Suprapubic skin (tissue), 4 donors: ENCODE data around the gene RFC2. TPM values are rescaled to one million over a fixed set of nuclear protein-coding genes. Genes with fewer than 3 reads are reported as not detected.

ENCODE experiments used
- DNase-seq, 2 donors: peaks; one replicate each; pipeline ENCODE4 v3.0.0-alpha.2; 2019; ENCODE audit warnings: low spot score in 2 of 2
- H3K27ac ChIP-seq: fragments of 200-600 bp; sonication (generic); one replicate; pipeline ENCODE4 v1.5.1; 2019
- H3K27me3 ChIP-seq: fragments of 200-600 bp; sonication (generic); one replicate; pipeline ENCODE4 v1.5.1; 2019
- H3K36me3 ChIP-seq: fragments of 200-600 bp; sonication (generic); one replicate; pipeline ENCODE4 v1.5.1; 2019
- H3K4me1 ChIP-seq: fragments of 200-600 bp; sonication (generic); one replicate; pipeline ENCODE4 v1.5.1; 2019
- H3K4me3 ChIP-seq: fragments of 200-600 bp; sonication (generic); one replicate; pipeline ENCODE4 v1.5.1; 2019; ENCODE audit warnings: mild to moderate bottlenecking
- H3K9me3 ChIP-seq: fragments of 200-600 bp; sonication (generic); one replicate; pipeline ENCODE4 v1.5.1; 2019
- CTCF ChIP-seq, 2 donors: fragments of 200-600 bp in 1 of 2; fragments of 450-650 bp in 1 of 2; sonication (generic) in 1 of 2; IDR thresholded peaks; one replicate each; pipeline ENCODE4 v1.5.1; 2016 to 2019; ENCODE audit warnings: antibody characterized with exemption in 2 of 2, mild to moderate bottlenecking in 1 of 2, moderate library complexity in 1 of 2
- EP300 ChIP-seq: sonication (generic); formaldehyde crosslinking; IDR thresholded peaks from one replicate; pipeline ENCODE4 v1.6.1; 2017; ENCODE audit warnings: antibody characterized with exemption
- POLR2A ChIP-seq, 2 donors: fragments of 450-650 bp; IDR thresholded peaks; one replicate each; pipeline ENCODE4 v1.6.1; 2017; ENCODE audit warnings: antibody characterized with exemption in 2 of 2, mild to moderate bottlenecking in 2 of 2, moderate library complexity in 2 of 2
- POLR2AphosphoS5 ChIP-seq, 3 donors: sonication (generic); formaldehyde crosslinking; IDR thresholded peaks; one replicate each; pipeline ENCODE4 v1.6.1; 2017; ENCODE audit warnings: antibody characterized with exemption in 3 of 3
- WGBS: methylation state at CpG from one replicate; pipeline ENCODE4 v1.1.5; 2018; 5-methylcytosine and 5-hydroxymethylcytosine counted together
- total RNA-seq, 4 donors: library from RNA; depleted of rRNA; stranded (reverse); fragments of >200 nt; gene quantifications; one replicate each; pipeline ENCODE4 v1.1.0, GENCODE V29; 2016

The RFC2 gene
- total RNA-seq, 4 donors from 2014 or later: 15.0 to 17.2 (median 16.4) TPM

GRCh38 chr7:74240482-74240881 is 13.7 kb downstream of the RFC2 start:
- no peak overlapping the region for H3K4me3 ChIP-seq
- H3K36me3 ChIP-seq: peaks cover 97% of the 10 kb centered on the region
- WGBS: 90% methylated on average over 4 of the region's 4 CpGs
- TF ChIP-seq CTCF (IDR thresholded peaks at IDR 0.05) (no peak), POLR2A (IDR thresholded peaks at IDR 0.05) (no peak), EP300 (no peak), POLR2AphosphoS5 (IDR thresholded peaks at IDR 0.05) (no peak)
- H3K27me3 ChIP-seq: no peaks in the 10 kb centered on the region
- no peaks in the 10 kb centered on the region for H3K9me3 ChIP-seq
- H3K4me1 ChIP-seq: no peaks in the 10 kb centered on the region
- no peak overlapping the region for H3K27ac ChIP-seq
- DNase-seq: no peak

- Histone ChIP-seq H3K4me1 (no peaks in the 10 kb centered on the region), H3K27ac (no peak overlapping the region), H3K4me3 (no peak overlapping the region), H3K9me3 (no peaks in the 10 kb centered on the region), H3K27me3 (no peaks in the 10 kb centered on the region), H3K36me3 (peaks cover 99% of the 10 kb centered on the region)
- WGBS: 94% methylated on average over 3 of the region's 3 CpGs
- no peak for TF ChIP-seq EP300
- TF ChIP-seq CTCF (IDR thresholded peaks at IDR 0.05): no peak
- no peak for TF ChIP-seq POLR2AphosphoS5 (IDR thresholded peaks at IDR 0.05)
- TF ChIP-seq POLR2A (IDR thresholded peaks at IDR 0.05): no peak
- DNase-seq: no peak
Measured at GRCh38 chr7:74236284-74236683, 17.9 kb downstream of the RFC2 start.

- TF ChIP-seq CTCF (IDR thresholded peaks at IDR 0.05) (no peak), POLR2A (IDR thresholded peaks at IDR 0.05) (no peak), POLR2AphosphoS5 (IDR thresholded peaks at IDR 0.05) (no peak), EP300 (no peak)
- Histone ChIP-seq H3K4me3 (no peak overlapping the region), H3K27me3 (no peaks in the 10 kb centered on the region), H3K36me3 (peaks cover 98% of the 10 kb centered on the region), H3K4me1 (no peaks in the 10 kb centered on the region), H3K9me3 (no peaks in the 10 kb centered on the region), H3K27ac (no peak overlapping the region)
- no peak for DNase-seq
- WGBS: 79% methylated on average over 7 of the region's 8 CpGs
Measured at GRCh38 chr7:74235518-74236268, 18.5 kb downstream of the RFC2 start.

GRCh38 chr7:74233655-74234285 is 20.4 kb downstream of the RFC2 start:
- WGBS: 87% methylated on average over 13 of the region's 13 CpGs
- Histone ChIP-seq H3K4me1 (no peaks in the 10 kb centered on the region), H3K4me3 (no peak overlapping the region), H3K9me3 (no peaks in the 10 kb centered on the region), H3K27me3 (no peaks in the 10 kb centered on the region), H3K36me3 (peaks cover 95% of the 10 kb centered on the region), H3K27ac (no peak overlapping the region)
- no peak for TF ChIP-seq POLR2A (IDR thresholded peaks at IDR 0.05)
- TF ChIP-seq CTCF (IDR thresholded peaks at IDR 0.05): no peak
- TF ChIP-seq EP300: no peak
- no peak for TF ChIP-seq POLR2AphosphoS5 (IDR thresholded peaks at IDR 0.05)
- no peak for DNase-seq

GRCh38 chr7:74231232-74231590 is 23.0 kb downstream of the RFC2 start:
- WGBS: 82% methylated on average over 12 of the region's 12 CpGs
- Histone ChIP-seq H3K4me3 (no peak overlapping the region), H3K4me1 (no peaks in the 10 kb centered on the region), H3K9me3 (no peaks in the 10 kb centered on the region), H3K36me3 (peaks cover 77% of the 10 kb centered on the region), H3K27me3 (no peaks in the 10 kb centered on the region), H3K27ac (no peak overlapping the region)
- DNase-seq: no peak
- TF ChIP-seq CTCF (IDR thresholded peaks at IDR 0.05) (no peak), POLR2A (IDR thresholded peaks at IDR 0.05) (no peak), EP300 (no peak), POLR2AphosphoS5 (IDR thresholded peaks at IDR 0.05) (no peak)
